ENCODE results near the gene SHC1.

SHC1 gene

GRCh38 chr1:154974808-154975408 is 4.4 kb upstream of the SHC1 start:
- Histone ChIP-seq H3K27ac (ENCODE audit: low read depth, low read length) (peak overlapping the region; percentile 88), H3K9me2 (replicated peaks; ENCODE audit: insufficient read depth, low read length) (no peaks in the 10 kb centered on the region), H4K20me1 (ENCODE audit: low read depth, low read length) (no peaks in the 10 kb centered on the region), H3K9me3 (ENCODE audit: insufficient read depth, low read length) (no peaks in the 10 kb centered on the region), H3K9ac (ENCODE audit: low read length) (peak overlapping the region; percentile 69), H3K27me3 (ENCODE audit: low read length) (no peaks in the 10 kb centered on the region), H3K4me3 (ENCODE audit: insufficient read depth, low read length, poor library complexity, severe bottlenecking) (peak overlapping the region; percentile 72), H2AFZ (ENCODE audit: low read depth, low read length, severe bottlenecking) (no peak overlapping the region), H3K79me2 (ENCODE audit: insufficient read depth, low read length) (peaks cover 64% of the 10 kb centered on the region), H3K4me2 (ENCODE audit: low read depth, low read length, poor library complexity, severe bottlenecking) (peak overlapping the region; percentile 74), H3K36me3 (ENCODE audit: low read length) (peaks cover 4% of the 10 kb centered on the region), H3F3A (ENCODE audit: insufficient read depth) (peaks cover 17% of the 10 kb centered on the region)
- TF ChIP-seq CTCF (IDR thresholded peaks at IDR 0.05; ENCODE audit: insufficient read depth, low read length, poor library complexity, severe bottlenecking) (no peak), EZH2phosphoT487 (conservative IDR thresholded peaks at IDR 0.05; ENCODE audit: low read length) (no peak)

GRCh38 chr1:154974102-154974807 is 3.7 kb upstream of the SHC1 start, which contains the start of gene CKS1B:
Gene CKS1B (plus strand): TSS chr1:154974681. CDS start chr1:154974746, 65 bp downstream.
- TF ChIP-seq CTCF (IDR thresholded peaks at IDR 0.05; ENCODE audit: insufficient read depth, low read length, poor library complexity, severe bottlenecking) = no peak
- TF ChIP-seq EZH2phosphoT487 (conservative IDR thresholded peaks at IDR 0.05; ENCODE audit: low read length) = no peak
- Histone ChIP-seq H3K27ac (ENCODE audit: low read depth, low read length) (peak within 1 kb of the TSS; percentile 88), H3F3A (ENCODE audit: insufficient read depth) (peaks cover 17% of the 10 kb centered on the region), H3K9me3 (ENCODE audit: insufficient read depth, low read length) (no peaks in the 10 kb centered on the region), H3K9ac (ENCODE audit: low read length) (peak within 1 kb of the TSS; percentile 69), H3K79me2 (ENCODE audit: insufficient read depth, low read length) (peaks cover 64% of the 10 kb centered on the region), H3K9me2 (replicated peaks; ENCODE audit: insufficient read depth, low read length) (no peaks in the 10 kb centered on the region), H3K27me3 (ENCODE audit: low read length) (no peaks in the 10 kb centered on the region), H3K36me3 (ENCODE audit: low read length) (peaks cover 4% of the 10 kb centered on the region), H3K4me2 (ENCODE audit: low read depth, low read length, poor library complexity, severe bottlenecking) (peak within 1 kb of the TSS; percentile 87), H3K4me3 (ENCODE audit: insufficient read depth, low read length, poor library complexity, severe bottlenecking) (peak within 1 kb of the TSS; percentile 74), H4K20me1 (ENCODE audit: low read depth, low read length) (no peaks in the 10 kb centered on the region), H2AFZ (ENCODE audit: low read depth, low read length, severe bottlenecking) (peak within 1 kb of the TSS; percentile 49)

GRCh38 chr1:154973344-154974101 is 3.0 kb upstream of the SHC1 start:
- peak overlapping the region; percentile 69 for H3K9ac ChIP-seq (ENCODE audit: low read length)
- no peaks in the 10 kb centered on the region for H3K9me2 ChIP-seq (replicated peaks; ENCODE audit: insufficient read depth, low read length)
- TF ChIP-seq EZH2phosphoT487 (conservative IDR thresholded peaks at IDR 0.05; ENCODE audit: low read length) (no peak), CTCF (IDR thresholded peaks at IDR 0.05; ENCODE audit: insufficient read depth, low read length, poor library complexity, severe bottlenecking) (no peak)
- peak overlapping the region; percentile 87 for H3K4me2 ChIP-seq (ENCODE audit: low read depth, low read length, poor library complexity, severe bottlenecking)
- H3K9me3 ChIP-seq (ENCODE audit: insufficient read depth, low read length) = no peaks in the 10 kb centered on the region
- no peaks in the 10 kb centered on the region for H3K27me3 ChIP-seq (ENCODE audit: low read length)
- peak overlapping the region; percentile 88 for H3K27ac ChIP-seq (ENCODE audit: low read depth, low read length)
- no peaks in the 10 kb centered on the region for H4K20me1 ChIP-seq (ENCODE audit: low read depth, low read length)
- peaks cover 4% of the 10 kb centered on the region for H3K36me3 ChIP-seq (ENCODE audit: low read length)
- peaks cover 64% of the 10 kb centered on the region for H3K79me2 ChIP-seq (ENCODE audit: insufficient read depth, low read length)
- H3F3A ChIP-seq (ENCODE audit: insufficient read depth) = peaks cover 17% of the 10 kb centered on the region
- H2AFZ ChIP-seq (ENCODE audit: low read depth, low read length, severe bottlenecking) = peak overlapping the region; percentile 49
- H3K4me3 ChIP-seq (ENCODE audit: insufficient read depth, low read length, poor library complexity, severe bottlenecking) = peak overlapping the region; percentile 74
